GM19025 (cell line): ENCODE results near the gene UST.
"Not testable (repeated sequence)": the region's sequence is repeated elsewhere in the genome, so short reads cannot be mapped to it uniquely, and the experiment has no call there.

ENCODE experiments used
- ATAC-seq: cut with Tn5 transposase; IDR thresholded peaks from one replicate; pipeline ENCODE4 v1.9.1; 2021; ENCODE audit warnings: mild to moderate bottlenecking, low read depth, moderate library complexity; ENCODE audit not compliant: unreplicated experiment

Gene UST

DNA sequence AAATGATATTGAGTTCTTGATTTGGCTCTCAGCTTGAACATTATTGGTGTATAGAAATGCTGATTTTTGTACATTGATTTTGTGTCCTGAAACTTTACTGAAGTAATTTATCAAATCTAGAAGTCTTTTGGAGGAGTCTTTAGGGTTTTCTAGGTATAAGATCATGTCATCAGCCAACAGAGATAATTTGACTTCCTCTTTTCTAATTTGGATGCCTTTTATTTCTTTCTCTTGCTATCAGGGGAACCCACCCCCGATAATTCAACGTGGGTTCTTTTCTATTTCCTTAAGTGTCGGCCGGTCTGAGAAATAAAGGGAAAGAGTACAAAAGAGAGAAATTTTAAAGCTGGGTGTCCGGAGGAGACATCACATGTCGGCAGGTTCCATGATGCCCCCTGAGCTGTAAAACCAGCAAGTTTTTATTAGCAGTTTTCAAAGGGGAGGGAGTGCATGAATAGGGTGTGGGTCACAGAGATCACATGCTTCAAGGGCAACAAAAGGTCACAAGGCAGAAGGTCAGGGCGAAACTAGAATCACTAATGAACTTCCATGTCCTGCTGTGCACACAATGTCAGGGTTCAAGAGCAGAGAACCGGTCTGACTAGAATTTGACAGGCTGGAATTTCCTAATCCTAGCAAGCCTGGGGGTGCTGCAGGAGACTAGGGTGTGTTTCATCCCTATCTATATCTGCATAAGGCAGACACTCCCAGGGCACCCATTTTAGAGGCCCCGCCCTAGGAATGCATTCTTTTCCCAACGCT is 17.6 kb downstream of the UST start:
- not testable (repeated sequence) for ATAC-seq

DNA sequence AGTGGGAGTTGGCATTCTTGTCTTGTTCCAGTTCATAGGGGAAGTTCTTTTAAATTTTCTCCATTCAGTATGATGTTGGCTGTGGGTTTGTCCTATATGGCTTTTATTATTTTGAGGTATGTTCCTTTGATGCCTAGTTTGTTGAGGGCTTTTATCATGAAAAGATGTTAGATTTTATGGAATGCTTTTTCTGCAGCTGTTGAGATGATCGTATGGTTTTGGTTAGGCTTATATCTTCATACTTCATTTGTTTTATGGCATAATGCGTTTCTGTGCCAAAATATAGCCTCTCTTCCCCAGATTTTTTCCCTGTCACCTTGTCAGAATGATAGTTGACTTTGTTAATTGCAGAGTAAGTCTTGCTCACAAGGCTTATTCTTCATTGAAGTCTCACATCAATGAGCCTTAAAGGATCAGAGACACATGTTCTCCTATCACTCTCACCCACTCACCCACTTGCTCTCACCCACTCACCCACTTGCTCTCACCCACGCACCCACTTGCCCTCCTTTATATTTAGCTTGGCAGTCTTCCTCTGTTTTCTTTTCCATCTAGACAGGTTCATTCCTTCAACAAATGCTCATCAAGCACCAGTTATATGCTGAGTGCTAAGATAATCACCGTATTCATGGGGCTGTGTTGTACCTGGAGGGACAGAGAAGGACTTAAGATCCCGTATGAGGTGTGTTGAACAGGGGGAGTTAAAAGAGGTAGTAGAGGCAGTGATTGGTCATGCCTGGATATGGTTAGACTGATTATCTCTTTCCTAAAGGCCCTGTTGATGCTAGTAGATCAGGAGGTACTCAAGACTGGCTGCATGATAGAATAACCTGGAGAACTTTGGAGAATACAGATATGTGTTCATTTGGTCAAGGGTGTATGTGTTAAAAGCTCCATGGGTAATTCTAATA is 19.3 kb downstream of the UST start:
- ATAC-seq: no peak

DNA sequence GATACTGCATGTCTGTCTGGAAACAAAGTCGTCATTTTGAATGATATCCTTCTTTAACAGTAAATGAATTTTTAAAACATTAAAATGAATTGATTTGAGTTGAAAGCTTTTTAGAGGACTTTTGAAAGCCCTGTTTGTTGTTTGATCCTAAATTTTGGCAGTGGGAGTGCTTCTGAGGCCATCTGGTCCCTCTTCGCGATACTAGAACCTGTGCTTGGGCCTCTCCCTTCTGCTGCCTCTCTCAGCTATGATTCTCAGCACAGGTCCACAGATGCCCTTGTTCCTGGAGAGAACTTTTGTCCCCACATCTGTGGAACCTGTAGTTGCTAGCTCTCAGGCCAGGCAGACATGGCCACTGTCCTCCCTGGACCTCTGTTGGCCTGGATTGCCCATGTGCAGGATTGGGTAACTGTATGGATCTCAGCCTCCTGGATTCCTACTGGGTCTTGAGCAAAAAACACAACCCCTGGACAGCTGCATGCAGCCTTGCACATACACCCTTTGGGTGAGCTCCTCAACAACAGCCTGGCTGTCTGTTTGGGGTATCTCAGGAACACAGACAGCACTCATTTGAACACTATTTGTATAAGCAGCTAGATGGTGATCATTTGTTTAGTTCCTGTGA is 21.9 kb downstream of the UST start:
- no peak for ATAC-seq

DNA sequence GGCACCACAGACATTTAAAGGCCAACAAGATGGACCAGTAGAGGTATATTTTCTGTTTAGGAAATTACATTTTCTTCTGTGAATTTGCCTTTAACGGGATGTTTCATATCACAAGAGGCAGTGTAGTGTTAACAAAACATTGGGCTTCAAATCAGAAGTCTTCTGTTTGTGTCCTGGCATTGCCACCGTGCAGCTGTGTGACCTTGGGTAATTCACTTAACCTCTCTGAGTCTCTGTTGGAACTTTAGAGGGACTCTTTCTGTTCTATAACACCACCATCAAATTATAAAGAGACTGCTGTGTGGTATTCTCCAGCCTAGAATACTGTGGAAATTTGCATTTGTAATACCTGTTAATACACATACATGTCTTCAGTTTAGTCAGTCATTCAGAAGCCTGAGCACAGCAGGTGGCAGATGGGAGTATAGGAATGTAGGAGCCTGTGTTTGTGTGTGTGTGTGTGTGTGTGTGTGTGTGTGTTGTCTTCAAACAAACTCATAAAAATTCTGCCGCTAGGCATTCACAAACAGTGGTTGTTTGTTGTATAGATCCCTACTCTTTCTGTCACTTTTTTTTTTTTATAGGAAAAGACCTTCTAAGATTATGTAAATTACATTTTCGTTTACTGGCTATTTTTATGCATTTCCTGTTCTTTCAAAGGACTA is 22.6 kb downstream of the UST start:
- no peak for ATAC-seq

DNA sequence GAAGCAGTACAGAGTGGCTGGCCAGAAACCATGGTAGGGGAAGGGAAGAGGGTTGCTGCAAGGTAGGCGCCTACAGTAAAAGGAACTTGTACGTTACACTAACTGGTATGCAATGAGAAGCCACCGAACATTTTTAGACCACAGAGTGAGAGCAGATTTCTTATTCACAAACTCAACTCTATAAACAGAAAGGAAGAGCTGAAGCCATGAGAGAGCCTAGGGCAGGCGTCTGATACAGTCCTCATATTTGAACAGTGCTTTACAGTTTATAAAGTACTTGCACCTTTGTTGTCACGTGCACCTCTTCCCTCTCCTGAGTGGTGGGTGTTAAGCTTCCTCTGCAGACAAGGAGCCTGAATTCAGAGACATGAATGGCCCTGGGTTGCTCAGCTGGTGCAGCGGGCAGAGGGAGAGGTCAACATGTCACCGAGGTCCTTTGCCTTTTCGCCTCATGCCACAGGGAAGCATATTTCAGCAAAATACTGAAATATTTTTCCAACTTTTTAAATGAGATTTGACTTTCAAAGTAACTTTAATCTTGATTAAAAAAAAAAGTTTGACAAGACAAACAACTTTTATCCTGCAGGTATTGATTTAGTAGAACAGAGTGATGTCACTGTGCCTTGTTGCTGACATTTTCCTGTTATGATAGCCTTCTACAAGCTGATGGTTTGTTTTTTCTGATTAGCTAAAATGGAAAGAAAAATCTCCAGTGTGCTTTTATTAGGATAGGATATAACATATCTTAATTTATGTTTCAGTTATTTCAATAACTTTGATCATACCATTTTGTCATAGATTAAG is 23.8 kb downstream of the UST start:
- ATAC-seq: no peak

DNA sequence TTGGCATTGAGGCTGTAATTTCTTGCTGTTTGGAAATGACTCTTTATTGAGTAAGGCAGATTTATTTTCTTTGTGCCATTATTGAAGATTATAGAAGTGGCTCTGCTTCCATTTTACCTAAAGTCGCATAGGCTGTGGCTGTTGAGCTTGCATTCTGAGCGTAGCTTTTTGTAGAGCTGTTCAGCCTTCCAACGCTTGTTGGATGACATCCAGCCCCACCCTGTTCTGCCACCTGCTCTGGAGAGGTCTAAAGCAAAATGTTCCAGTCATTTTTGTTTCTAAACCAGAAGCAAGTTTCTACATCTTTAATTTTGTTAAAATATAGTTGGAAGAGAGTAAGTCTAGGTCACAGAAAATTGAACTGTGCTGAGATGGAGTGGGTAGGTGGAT is 24.4 kb downstream of the UST start:
- no peak for ATAC-seq

DNA sequence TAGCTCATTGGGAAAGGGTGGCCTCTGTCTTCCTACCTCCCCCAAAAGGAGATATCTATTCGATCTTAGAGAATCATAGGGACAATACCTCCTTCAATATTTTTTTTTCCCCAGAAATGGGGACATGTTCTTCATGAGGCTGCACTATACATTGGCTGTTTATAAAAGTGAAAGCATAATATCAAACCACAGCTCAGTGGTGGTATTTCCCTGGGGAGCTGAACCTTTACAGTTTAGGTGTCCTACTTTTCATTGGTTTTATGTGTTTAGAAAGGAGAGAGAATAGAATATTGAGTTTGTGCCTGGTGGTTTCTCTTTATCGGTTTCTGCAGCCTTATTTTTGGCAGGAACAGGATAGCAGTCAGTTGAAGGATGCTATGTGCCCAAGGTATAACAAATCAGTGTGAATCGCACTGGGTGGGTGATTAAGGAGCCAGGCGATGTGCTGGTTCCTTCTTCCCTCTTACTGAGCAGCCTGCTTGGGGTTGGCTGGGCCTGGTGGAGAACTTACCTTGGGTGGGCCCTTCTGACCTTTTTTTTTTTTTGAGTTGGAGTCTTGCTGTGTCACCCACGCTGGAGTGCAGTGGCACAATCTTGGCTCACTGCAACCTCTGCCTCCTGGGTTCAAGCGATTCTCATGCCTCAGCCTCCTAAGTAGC is 25.2 kb downstream of the UST start:
- no peak for ATAC-seq

DNA sequence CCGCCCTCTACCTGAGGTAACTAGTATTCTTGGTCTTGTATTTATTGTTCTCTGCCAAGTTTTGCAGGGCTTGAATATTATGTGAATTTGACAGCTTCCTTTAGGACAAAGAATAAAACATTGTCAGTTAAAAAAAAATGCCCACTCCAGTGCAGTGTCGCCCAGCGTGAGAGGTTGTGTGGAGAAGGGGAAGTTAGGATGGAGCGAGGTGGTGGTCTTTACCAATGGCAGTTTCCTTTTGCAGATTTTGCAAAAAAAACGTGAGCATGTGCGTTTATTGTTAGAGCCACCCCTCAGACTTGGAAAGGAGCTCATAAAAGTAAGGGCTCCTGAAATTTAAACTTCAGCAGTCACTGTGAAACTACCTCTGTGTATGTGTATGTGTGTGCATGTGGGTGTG is 28.3 kb downstream of the UST start:
- no peak for ATAC-seq

DNA sequence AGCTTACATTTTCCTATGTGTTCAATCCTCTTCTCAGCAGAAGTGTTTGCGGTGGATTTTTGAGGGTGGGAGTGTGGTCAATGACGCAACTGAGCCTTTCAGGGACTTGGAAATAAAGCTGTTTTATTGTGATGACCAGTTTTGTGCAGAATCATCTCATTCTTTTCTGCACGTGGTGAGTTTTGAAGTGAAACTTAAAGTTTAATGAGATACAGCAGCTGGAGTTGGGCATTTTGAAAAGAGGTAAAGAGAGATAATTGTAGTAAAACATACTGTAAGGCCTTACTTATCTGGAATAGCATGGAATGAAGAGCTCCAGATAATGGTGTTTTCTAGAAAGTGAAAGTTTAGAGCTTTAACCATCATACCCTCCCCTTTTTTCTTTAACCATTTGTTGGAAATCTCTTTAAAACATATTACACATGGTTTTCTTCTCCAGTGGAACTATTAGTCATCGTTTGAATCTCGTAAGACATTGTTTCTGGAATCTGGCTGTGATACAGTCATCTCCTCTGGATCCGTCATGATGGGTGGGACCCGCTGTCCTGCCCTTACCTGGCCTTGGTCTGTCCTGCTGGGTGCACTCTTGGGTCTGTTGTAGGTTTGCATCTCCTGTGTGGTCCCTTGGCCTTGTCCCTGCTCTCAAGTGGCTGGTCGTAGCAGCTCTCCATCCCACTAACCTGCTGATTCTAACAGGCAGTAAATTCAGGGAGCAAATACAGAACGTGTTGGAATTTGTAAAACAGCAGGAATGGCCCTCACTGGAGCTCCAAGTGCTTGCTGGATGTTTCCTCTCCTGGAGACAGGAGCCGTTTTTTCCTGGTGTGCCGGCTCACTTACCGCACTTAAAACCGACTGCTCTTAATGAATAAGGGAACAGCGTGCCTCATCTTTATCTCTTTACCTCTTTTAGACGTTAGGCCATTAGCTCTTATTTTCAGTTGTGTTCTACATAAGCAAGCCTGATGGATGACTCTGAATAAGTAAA is 29.8 kb downstream of the UST start:
- ATAC-seq: no peak

DNA sequence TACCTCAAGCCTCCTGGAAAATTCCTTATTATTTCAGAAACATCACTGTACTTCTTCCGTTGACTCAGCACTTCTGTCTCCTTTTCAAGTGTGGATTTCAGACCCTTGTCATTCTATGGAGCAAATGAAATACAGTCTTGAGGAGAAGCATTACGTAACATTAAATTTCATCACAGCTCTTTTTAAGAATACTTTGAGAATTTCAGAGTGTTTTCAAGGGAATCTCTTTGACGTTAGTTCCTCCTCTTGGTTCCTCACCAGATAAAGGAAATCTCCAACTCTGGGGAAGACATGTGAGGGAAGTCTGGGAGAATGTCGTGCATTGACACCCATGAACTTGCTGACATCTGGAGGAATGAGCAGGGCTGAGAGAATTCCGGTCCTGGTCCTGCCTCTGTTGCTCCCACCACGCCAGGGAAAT is 32.3 kb downstream of the UST start:
- no peak for ATAC-seq

DNA sequence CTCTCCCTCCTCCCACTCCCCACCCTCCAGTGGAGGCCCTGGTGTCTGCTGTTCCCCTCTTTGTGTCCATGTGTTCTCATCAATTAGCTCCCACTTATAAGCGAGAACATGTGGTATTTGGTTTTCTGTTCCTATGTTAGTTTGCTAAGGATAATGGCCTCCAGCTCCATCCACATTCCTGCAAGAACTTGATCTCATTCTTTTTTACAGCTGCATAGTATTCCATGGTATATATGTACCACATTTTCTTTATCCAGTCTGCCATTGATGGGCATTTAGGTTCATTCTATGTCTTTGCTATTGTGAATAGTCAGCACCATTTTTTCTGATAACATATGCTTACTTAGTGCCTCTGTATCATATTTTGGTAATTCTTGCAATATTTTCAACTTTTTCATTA is 33.6 kb downstream of the UST start:
- ATAC-seq: not testable (repeated sequence)

DNA sequence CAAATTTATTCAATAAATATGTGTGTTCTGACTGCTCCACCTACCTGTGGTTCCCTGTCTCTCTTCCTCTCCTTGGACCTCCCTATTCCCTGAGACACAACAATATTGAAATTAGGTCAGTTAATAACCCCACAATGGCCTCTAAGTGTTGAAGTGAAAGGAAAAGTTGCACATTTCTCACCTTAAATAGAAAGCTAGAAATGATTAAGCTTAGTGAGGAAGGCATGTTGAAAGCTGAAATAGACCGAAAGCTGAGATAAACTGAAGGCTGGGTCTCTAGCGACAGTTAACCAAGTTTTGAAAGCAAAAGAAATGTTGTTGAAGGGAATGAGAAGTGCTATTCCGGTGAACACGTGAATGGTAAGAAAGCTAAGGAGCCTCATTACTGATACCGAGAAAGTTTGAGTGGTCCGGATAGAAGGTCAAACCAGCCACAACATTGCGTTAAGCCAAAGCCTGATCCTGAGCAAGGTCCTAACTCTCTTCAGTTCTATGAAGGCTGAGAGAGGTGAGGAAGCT is 34.1 kb downstream of the UST start:
- peak; percentile 91 for ATAC-seq

DNA sequence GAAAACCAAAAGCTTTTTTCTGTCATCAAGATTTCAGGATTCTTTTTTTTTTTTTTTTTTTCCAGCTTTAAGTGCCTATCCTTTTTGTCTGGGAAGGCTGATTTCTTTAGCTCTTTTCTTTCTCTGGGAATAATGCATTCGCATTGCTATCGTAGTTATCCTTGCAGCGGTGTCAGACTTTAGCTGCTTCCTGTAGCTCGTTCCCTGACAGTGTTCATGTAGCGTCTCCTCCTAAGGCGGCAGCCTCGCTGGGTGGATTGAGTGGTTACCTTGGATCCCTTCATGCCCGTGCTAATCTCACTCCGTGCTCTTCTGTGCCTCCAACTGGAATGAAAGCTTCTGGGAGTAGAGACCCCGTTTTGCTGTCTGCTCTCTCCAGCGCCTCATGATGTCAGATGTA is 43.1 kb downstream of the UST start:
- ATAC-seq: no peak

DNA sequence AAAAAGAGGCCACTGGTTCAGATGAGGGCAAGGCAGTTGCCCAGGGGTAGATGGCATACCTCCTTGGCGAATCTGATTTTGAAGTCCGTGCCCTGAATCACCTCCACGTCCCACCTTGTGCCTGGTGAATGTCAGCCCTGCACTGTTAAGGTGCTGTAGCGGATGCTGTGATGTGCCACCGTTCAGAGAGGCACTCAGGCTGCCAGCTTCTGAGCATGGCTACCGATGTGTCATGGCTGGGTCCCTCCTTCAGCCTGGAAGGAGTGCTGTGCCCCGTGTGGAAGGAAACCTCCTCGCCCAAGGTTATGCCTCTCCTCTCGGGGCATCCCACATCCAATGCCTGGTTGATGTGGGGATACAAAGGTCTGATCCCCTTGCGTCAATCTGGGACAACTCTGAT is 43.6 kb downstream of the UST start:
- no peak for ATAC-seq

DNA sequence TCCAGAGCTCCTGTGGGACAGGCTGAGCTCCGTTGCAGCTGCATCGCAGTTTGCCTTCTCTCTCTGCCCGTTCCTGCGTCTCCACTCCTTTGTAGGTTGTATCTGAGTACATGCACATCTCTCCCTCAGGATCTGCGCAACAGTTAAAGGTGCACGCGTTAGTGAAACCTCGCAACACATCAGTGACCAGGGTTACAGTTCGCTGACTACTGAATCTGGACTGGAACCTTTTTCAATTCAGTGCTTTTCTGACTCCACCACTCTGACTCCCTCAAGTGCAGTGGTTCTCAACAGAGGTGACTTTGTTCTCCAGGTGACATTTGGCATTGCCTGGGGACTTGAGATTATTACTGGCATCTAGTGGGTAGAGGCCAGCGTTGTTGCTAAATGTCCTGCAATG is 44.0 kb downstream of the UST start:
- no peak for ATAC-seq

DNA sequence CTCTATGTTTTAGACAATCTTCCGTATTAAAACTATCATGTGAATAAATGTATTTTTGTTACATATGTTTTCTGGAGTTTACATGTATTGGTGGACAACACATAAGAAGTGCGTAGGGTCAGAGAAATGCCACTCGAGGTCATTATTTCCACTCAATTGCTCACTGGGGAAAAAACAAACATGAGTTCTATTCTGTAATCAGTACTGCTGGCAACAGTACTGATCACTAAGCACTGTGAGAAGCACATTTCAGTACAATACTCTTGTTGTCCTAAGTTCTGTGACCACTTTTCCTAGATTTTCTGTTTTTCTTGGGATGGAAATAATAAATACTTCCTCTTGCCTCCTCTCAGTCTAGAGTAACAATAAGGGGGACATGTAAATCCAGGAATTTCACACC is 44.5 kb downstream of the UST start:
- no peak for ATAC-seq

DNA sequence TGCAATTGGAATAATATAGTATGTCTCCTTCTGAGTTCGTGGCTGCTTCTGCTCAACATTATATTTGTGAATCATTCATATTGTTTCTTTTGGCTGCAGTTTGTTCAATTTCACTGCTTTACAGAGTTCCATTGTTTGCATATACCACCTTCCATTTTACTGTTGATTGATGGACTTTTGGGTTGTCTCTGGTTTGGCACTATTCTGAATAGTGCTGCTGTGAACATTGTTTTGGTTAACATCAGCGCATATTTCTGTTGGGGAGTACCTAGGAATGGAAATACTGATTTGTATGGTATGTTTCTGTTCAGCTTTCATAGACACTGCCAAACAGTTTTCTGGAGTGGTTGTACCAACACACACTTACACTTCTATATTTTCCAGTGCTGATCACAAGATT is 46.9 kb downstream of the UST start:
- ATAC-seq: no peak

DNA sequence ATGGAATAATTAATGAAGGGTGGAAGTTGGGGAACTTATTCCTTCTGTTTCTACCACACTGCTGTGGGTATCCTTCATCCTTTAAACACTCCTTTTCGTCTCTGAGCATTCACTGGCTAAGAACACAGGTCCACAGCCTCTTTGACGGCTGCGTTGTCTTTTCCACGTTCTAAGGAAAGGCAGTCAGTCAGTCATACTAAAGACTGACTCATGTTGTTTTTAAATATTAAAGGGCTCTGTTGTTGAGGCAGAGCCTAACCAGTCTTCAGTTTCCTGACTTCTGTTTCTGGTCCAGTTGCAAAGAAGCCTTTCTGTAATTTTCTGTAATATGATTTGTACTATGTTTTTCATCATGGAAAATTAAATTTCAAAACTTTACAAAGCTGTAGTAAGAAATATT is 48.0 kb downstream of the UST start:
- ATAC-seq: no peak
